ENCODE results near the gene ACBD4. TPM values are rescaled to one million over a fixed set of nuclear protein-coding genes. Genes with fewer than 3 reads are reported as not detected.
A peak's percentile ranks its signal among the peaks of the same experiment; 100 is the strongest.

ACBD4 gene
- total RNA-seq, 2 donors from 2014 or later, result 18.8 to 23.3 TPM

- H3K27ac ChIP-seq, result no peak overlapping the region
- TF ChIP-seq POLR2A (IDR thresholded peaks at IDR 0.05) (no peak), POLR2AphosphoS5 (IDR thresholded peaks at IDR 0.05) (peak; percentile 67)
- TF ChIP-seq, protein P1, sequence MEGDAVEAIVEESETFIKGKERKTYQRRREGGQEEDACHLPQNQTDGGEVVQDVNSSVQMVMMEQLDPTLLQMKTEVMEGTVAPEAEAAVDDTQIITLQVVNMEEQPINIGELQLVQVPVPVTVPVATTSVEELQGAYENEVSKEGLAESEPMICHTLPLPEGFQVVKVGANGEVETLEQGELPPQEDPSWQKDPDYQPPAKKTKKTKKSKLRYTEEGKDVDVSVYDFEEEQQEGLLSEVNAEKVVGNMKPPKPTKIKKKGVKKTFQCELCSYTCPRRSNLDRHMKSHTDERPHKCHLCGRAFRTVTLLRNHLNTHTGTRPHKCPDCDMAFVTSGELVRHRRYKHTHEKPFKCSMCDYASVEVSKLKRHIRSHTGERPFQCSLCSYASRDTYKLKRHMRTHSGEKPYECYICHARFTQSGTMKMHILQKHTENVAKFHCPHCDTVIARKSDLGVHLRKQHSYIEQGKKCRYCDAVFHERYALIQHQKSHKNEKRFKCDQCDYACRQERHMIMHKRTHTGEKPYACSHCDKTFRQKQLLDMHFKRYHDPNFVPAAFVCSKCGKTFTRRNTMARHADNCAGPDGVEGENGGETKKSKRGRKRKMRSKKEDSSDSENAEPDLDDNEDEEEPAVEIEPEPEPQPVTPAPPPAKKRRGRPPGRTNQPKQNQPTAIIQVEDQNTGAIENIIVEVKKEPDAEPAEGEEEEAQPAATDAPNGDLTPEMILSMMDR (IDR thresholded peaks at IDR 0.05), result peak; percentile 71 to 96 (median 91)
- H3K27me3 ChIP-seq (replicated peaks; ENCODE audit: insufficient read depth), result no peaks in the 10 kb centered on the region
- no peak overlapping the region for H3K4me3 ChIP-seq
- intact Hi-C loops (cut with DNase I), result loop anchor here (2.0 kb wide), 1 partner anchor 178 kb away; no protein-coding TSS in a partner anchor
- 30% methylated on average over 9 of the region's 9 CpGs for WGBS
- peak; percentile 88 for DNase-seq (ENCODE audit: low spot score)
- H3K36me3 ChIP-seq, result peaks cover 14 to 33% of the 10 kb centered on the region in 2 donors
- peaks cover 4% of the 10 kb centered on the region for H3K4me1 ChIP-seq (replicated peaks)
- H3K9me3 ChIP-seq, result no peaks in the 10 kb centered on the region
These were observed 36.4 kb upstream of the ACBD4 start for GRCh38 chr17:45098869-45099616.

DNA sequence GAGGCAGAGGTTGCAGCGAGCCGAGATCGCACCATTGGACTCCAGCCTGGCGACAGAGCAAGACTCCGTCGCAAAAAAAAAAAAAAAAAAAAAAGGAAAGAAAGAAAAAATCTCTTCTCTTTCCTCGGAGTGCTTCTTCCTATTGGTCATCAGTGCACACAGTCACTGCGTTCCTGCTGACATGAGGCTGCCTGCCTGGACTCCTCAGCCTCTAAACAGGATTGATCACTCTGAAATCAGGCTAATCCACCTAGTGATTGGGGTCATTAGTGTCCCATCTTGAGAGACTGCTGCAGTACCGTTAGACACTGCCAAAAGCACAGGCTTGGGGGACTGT lies 34.0 kb upstream of the ACBD4 start:
- no peak overlapping the region for H3K27ac ChIP-seq
- intact Hi-C loops (cut with DNase I), result no loop called here
- H3K4me3 ChIP-seq, result no peak overlapping the region
- peaks cover 4% of the 10 kb centered on the region for H3K4me1 ChIP-seq (replicated peaks)
- no peak for DNase-seq (ENCODE audit: low spot score)
- H3K36me3 ChIP-seq, result peaks cover 17 to 44% of the 10 kb centered on the region in 2 donors
- WGBS, result 67% methylated on average over 9 of the region's 9 CpGs
- TF ChIP-seq POLR2AphosphoS5 (IDR thresholded peaks at IDR 0.05) (no peak), POLR2A (IDR thresholded peaks at IDR 0.05) (no peak)
- TF ChIP-seq, protein P1 (IDR thresholded peaks at IDR 0.05), result no peak
- H3K9me3 ChIP-seq, result no peaks in the 10 kb centered on the region
- H3K27me3 ChIP-seq (replicated peaks; ENCODE audit: insufficient read depth), result no peaks in the 10 kb centered on the region

GRCh38 chr17:45101883-45102811 lies 33.3 kb upstream of the ACBD4 start:
- TF ChIP-seq, protein P1 (IDR thresholded peaks at IDR 0.05), result no peak
- TF ChIP-seq POLR2AphosphoS5 (IDR thresholded peaks at IDR 0.05), result no peak
- no peak for TF ChIP-seq POLR2A (IDR thresholded peaks at IDR 0.05)
- 80% methylated on average over 12 of the region's 12 CpGs for WGBS
- no peaks in the 10 kb centered on the region for H3K9me3 ChIP-seq
- peaks cover 16 to 38% of the 10 kb centered on the region in 2 donors for H3K36me3 ChIP-seq
- intact Hi-C loops (cut with DNase I), result no loop called here
- no peaks in the 10 kb centered on the region for H3K27me3 ChIP-seq (replicated peaks; ENCODE audit: insufficient read depth)
- no peak overlapping the region for H3K27ac ChIP-seq
- no peak overlapping the region for H3K4me3 ChIP-seq
- no peak for DNase-seq (ENCODE audit: low spot score)
- peaks cover 4% of the 10 kb centered on the region for H3K4me1 ChIP-seq (replicated peaks)

DNA sequence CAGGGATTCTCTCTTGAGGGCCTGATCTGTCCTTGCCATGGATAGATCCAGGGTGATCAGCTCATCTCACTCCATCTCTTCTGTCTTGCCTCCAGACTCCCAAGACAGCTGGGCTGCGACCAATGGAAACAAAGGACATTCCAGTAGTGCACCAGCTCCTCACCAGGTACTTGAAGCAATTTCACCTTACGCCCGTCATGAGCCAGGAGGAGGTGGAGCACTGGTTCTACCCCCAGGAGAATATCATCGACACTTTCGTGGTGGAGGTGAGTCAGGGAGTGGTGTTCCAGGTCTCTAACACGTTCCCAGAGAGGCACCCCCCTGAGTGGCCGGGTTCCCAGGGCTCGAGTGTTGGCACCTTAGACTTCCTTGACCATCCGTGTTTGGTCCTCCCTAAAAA lies 32.6 kb upstream of the ACBD4 start:
- Histone ChIP-seq H3K4me1 (replicated peaks) (peaks cover 4% of the 10 kb centered on the region), H3K9me3 (no peaks in the 10 kb centered on the region), H3K27me3 (replicated peaks; ENCODE audit: insufficient read depth) (no peaks in the 10 kb centered on the region), H3K4me3 (no peak overlapping the region), H3K36me3 (peaks cover 14 to 33% of the 10 kb centered on the region in 2 donors), H3K27ac (no peak overlapping the region)
- TF ChIP-seq POLR2AphosphoS5 (IDR thresholded peaks at IDR 0.05), result no peak
- TF ChIP-seq, protein P1 (IDR thresholded peaks at IDR 0.05), result no peak
- no peak for TF ChIP-seq POLR2A (IDR thresholded peaks at IDR 0.05)
- no peak for DNase-seq (ENCODE audit: low spot score)
- WGBS, result 83% methylated on average over 9 of the region's 9 CpGs
- intact Hi-C loops (cut with DNase I), result no loop called here

Data from prostate gland (tissue), 2 donors.